COLO829 (cell line): Measurements from ENCODE around the gene PLCE1.

ENCODE experiments used
- DNase-seq: peaks from one replicate; pipeline ENCODE4 v3.0.0; 2012; ENCODE audit warnings: low spot score

Gene PLCE1

DNA sequence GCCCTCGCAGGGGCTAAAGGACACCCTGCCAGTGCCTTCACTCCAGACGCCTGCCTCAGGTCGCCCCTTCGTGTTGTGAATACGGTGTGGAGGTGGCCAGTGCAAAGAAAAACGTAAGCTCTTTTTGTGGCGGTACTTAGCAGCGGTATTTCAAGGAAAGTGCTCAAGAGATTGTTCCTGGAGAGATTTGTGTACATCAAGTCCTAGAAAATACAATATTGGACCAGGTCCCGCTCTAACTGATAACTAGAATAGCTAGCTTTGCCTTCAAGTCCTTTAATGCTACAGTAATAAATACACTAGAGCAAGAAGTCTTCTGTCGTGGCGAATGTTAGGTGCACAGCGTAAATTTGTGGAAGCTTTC is 689 bp downstream of the PLCE1 start:
- DNase-seq = no peak

DNA sequence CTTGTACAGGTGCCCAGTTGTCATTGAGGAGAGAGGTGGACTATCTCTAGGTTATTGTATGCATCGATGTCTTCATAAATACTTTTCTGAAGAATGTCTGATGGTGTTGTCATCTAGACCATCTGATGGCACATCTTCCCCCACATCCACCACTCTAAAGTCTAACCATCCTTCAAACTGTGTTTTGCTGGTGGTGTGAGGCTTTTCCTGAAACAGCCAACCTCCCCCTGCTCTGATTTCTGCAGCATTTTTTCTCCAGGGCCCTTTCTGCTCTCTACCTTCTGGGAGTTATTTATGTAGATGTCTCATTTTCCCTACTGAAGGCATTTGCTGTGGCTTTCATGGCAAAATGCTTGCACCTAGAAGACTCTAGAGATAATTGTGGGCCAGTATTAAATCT is 1.5 kb downstream of the PLCE1 start:
- no peak for DNase-seq

DNA sequence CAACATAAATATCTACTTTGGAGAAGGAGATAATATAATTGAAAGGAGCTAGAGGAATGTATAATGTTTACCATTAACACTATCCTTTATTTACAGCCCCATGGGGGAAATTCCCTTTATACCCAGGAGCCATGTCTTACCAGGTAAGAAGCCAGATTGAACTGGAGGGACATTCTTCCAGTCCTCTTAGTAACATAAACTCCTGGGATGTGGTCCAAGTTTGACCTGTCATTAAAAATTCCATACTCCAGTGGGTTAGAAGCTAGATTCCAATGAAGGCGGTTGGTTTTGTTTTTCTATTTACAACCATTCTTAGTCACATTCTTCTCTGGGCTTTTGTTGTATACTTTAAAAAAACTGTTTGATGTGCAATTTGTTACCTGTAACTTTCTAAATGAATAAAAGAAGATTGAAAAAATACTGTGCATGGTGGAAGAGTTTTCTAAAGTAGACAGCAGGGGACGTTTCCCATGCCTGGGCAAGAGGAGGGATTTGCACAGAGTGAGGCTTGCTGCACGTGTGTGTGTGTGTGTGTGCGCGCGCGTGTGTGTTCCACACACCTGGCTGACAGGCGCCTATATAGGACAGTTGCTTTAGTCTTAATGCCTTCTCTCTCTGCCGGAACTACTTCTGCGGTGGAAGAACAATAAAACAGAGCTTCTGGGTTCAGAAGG is 2.0 kb downstream of the PLCE1 start:
- DNase-seq = no peak

GRCh38 chr10:93996551-93996950 is 2.8 kb downstream of the PLCE1 start:
- no peak for DNase-seq

DNA sequence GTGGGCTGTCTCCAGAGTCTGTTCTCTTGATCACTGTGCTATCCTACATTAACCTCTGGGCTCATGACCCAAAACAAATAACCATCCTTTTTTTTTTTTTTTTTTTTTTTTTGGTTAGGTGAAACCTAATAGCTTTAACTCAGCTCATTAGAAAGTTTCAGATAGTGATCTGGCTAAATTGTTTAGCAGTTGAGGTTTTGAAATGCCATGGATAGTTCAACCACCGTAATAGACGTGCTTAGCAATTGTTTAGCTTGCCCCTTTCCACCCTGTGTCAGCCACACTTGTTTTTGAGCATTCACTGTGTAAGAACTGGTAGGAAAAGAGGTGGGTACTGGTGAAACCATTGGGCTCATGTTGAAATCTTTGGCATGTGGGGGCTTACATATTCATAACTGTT is 3.8 kb downstream of the PLCE1 start:
- no peak for DNase-seq

DNA sequence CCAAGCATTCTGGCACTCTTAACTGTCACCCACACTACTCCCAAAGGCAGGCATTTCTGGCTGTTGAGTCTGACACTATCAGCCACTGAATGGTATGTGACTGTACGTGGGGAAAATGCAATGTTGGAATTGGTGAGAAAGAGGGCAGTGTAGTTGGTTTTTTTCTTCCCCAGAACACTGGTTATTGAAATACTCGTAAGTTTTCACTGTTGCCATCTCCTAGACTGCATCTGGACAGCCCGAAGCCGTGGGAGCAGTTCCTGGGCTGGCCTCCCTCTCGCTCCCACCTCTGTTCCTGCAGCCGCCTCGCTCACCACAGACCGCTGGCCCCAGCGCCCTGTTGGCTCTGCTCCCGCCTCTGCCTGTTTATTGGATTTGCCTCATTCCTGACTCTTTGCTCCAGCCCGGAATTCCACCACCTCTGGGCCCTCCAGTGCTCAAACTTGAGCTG is 5.7 kb downstream of the PLCE1 start:
- DNase-seq = no peak

DNA sequence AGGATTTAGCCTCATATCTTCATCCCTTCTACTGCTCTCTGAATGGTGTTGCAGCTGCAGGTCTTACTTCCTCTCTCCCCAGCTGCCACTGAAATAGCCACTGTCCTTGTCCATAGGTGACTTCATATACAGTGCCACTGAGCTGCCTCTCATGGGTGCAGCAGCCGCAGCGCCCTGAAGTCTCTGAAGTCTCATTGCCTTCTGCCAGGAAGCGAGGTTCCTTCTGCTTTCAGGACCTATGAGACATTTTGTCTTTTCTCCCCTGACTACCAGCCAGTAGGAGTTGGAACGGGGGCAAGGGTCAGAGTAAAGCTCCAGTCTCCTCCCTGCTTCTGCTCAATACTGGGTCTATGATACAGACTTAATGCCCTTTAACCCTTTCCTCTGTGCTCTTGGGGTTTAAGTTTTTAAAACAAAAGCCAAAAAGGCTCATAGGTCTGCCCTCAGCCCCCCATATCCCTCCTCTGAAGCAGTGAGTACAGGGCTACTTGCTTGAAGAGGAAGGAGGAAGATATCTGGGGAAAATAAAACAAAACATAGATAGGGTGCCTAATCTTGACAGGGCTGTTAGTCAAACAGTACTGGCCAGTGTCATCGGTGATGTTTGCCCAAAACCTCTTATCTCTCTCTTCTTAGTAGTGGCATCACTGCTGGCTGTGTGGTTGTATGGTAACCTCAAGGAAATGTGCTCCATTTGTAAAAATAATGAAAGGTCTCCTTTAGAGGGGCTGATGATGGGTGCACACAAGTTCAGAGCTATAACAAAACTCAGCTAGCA is 7.1 kb downstream of the PLCE1 start:
- no peak for DNase-seq

GRCh38 chr10:94001416-94001810 is 7.7 kb downstream of the PLCE1 start:
- DNase-seq = no peak

GRCh38 chr10:94002156-94002555 is 8.4 kb downstream of the PLCE1 start:
- no peak for DNase-seq

GRCh38 chr10:94003488-94003887 is 9.8 kb downstream of the PLCE1 start:
- no peak for DNase-seq

DNA sequence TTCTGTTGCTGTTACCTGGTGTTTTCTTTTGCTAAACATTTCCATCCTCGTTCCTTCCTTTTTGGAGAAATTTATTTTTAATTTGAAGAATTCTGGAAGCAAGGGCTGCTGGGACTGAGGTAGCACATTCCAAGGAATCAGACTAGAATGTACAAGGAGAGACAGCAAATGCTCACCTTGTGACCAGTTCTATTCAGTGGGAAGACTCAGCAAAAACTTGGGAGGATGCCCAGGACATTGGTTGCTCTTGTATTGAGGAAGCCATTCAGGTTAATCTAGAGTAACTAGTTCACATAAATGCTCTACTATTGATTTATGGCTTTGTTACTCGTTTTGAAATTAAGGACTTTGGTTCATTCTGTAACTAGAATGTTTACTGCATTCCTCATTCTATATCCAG is 11.3 kb downstream of the PLCE1 start:
- no peak for DNase-seq

- DNase-seq = no peak
Observed at GRCh38 chr10:94006591-94007550, 13.1 kb downstream of the PLCE1 start.

GRCh38 chr10:94008526-94008925 is 14.8 kb downstream of the PLCE1 start:
- DNase-seq = no peak

- no peak for DNase-seq
Observed at GRCh38 chr10:94010116-94010515, 16.4 kb downstream of the PLCE1 start.

GRCh38 chr10:94010886-94011285 is 17.2 kb downstream of the PLCE1 start:
- no peak for DNase-seq

DNA sequence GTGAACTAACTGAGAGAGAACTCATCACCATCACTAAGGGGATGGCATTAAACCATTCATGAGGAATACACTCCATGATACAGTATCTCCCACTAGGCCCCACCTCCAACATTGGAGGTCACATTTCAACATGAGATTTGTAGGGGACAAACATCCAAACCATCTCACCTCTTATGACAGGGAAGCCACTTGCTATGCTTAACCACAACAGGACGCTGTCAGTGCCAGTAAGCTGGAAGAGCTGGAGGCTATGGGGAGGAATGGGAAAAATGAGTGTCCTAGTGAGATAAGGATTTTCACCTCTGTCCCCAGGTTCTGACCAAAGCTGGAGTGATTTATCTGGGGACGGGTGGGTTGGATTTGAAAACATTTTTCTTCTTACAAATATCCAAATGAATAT is 17.6 kb downstream of the PLCE1 start:
- DNase-seq = no peak

DNA sequence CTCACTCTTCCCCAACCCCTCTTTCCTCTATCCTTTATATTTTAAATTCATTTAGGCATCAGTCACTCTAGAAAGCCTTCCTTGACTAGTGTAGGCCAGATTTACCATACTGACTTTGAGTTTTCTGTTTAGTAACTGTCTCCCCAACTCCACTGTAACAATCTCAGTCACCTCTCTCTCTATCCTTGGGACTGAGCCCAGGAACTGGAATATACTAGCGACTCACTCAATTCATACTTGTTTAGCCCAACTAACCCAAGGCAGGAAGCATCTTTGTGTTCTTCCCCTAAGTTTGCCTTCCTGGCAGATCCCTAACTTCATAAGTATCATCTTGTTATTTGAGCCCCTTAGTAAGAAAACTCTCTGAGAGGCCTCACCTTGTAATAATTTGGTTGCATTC is 19.1 kb downstream of the PLCE1 start:
- no peak for DNase-seq

- DNase-seq = no peak
Observed at GRCh38 chr10:94013331-94013760, 19.6 kb downstream of the PLCE1 start.

DNA sequence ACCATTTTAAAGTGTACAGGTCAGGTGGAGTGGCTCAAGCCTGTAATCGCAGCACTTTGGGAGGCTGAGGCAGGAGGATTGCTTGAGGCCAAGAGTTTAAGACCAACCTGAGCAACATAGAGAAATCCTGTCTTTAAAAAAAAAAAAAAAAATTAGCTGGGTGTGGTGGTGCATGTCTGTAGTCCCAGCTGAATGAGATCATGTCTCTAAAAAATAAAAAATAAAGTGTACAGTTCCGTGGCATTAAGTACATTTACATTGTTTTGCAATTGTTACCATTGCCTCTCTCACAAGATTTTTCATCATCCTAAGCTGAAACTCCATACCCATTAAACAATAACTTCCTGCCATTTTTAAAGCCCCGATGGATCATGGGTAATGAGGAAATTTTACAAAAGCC is 20.6 kb downstream of the PLCE1 start:
- no peak for DNase-seq

DNA sequence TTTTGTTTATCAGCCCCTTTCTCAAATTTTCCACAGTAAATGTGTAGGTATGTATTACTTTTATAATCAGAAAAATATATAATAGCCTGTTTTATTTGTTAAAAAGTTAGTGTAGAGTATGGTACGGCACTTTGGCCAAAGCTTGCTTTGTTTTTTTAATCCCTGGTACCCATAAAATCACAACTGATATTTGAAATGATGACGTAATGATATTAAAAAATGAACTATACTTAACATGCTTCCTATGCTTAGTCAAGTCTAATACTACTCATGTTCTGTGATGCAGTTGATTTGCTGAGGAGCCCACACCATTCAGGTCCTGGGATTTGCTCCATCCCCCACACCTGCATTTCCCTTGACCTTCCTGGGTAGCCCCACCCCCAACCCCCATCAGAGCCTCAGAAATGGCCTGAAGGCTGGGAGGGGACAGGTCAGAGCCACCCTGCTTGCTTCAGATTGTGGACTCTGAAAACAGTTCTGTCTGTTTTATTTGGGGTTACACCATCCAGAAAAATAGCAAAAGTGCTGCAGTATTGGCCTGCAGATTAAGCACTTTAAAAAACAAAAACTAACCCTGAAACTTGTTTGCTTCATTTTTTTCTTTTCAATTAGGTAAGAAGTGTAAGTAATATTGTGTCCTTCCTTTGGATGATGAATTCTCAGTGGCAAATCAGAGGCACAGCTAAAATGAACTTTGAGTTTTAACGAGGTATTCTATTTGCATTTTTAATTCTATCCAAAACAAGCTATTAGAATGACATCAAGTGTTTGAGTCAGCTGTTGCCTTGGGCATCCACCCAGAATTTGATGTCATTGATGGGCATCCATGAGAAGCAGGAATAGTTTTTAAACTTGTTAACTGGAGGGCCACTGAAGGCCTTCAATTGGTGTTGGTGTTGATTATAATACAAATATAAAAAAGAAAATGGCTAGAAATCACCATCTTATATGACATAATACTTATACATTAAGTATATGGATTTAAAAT is 23.3 kb downstream of the PLCE1 start:
- DNase-seq = no peak

DNA sequence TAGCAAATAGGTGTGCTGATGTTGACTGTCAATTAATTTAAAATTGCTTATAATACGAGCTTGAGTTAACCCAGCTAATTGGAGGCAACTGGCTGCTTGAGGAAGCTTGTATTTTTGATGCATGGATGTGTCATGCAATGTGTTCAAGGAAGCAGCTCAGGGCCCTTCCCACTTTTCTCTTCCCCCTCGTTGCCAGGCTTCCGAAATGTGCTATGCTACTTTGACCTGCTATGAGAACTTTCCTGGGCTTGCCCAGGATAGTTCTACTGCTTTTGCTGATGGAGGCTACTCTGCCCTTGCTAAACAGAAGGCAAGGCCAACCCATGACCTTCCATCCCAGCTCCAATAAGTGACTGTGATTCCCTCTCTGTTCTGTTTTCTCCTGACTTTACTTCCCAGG is 24.4 kb downstream of the PLCE1 start:
- no peak for DNase-seq
